ENCODE measurements around the gene HOXD12. TPM values are rescaled to one million over a fixed set of nuclear protein-coding genes. Genes with fewer than 3 reads are reported as not detected.

HOXD12 gene
- total RNA-seq, 2 experiments from 2014 or later: not detected

GRCh38 chr2:176109192-176109901 is 9.8 kb downstream of the HOXD12 start:
- peaks cover 87 to 93% of the 10 kb centered on the region in 2 experiments for H3K27me3 ChIP-seq (ENCODE audit: control insufficient read depth in 1 of 2, insufficient read depth in 2 of 2, low read length in 2 of 2)
- ChIA-PET POLR2A (interaction anchor here (2.4 kb wide), 1 partner anchor 11 kb away, joined by 8 read pairs; no protein-coding TSS in a partner anchor), CTCF (interaction anchor here (1.8 kb wide), 1 partner anchor 18 kb away, joined by 6 read pairs; no protein-coding TSS in a partner anchor)
- DNase-seq (peak in 1 of 14 experiments; percentile 29), ATAC-seq (ENCODE audit: poor library complexity) (no peak)
- H3K36me3 ChIP-seq (ENCODE audit: insufficient read depth, low read length): no peaks in the 10 kb centered on the region
- Mint-ChIP-seq H3K36me3 (ENCODE audit: low read depth) (peaks cover 7% of the 10 kb centered on the region), H3K9me3 (no peaks in the 10 kb centered on the region), H3K27ac (peak overlapping the region; percentile 18), H3K4me1 (ENCODE audit: low read depth) (peaks cover 32% of the 10 kb centered on the region), H3K4me3 (peak overlapping the region; percentile 8), H3K27me3 (peaks cover 90% of the 10 kb centered on the region)
- no peak overlapping the region for H3K27ac ChIP-seq (ENCODE audit: low read depth in 1 of 2, low read length in 2 of 2)
- H3K9me3 ChIP-seq (ENCODE audit: control insufficient read depth in 1 of 2, insufficient read depth in 1 of 2, low read length in 2 of 2): peaks cover 8 to 71% of the 10 kb centered on the region in 2 experiments
- intact Hi-C loops (cut with DNase I, micrococcal nuclease): no loop called here
- no peak overlapping the region for H3K4me3 ChIP-seq (ENCODE audit: low read length)
- peaks cover 30% of the 10 kb centered on the region for H3K4me1 ChIP-seq (ENCODE audit: insufficient read depth, low read length)
- no peak for TF ChIP-seq CTCF (IDR thresholded peaks at IDR 0.05)

- no peak overlapping the region for H3K27ac ChIP-seq (ENCODE audit: low read depth in 1 of 2, low read length in 2 of 2)
- ATAC-seq (ENCODE audit: poor library complexity): no peak
- no peak overlapping the region for H3K4me3 Mint-ChIP-seq
- H3K27me3 Mint-ChIP-seq: peaks cover 90% of the 10 kb centered on the region
- H3K4me3 ChIP-seq (ENCODE audit: low read length): no peak overlapping the region
- ChIA-PET CTCF (interaction anchor here (1.2 to 1.8 kb wide), 2 partner anchors 8 to 17 kb away, joined by 3 to 6 read pairs; no protein-coding TSS in a partner anchor), POLR2A (interaction anchor here (0.7 to 2.4 kb wide), 4 partner anchors 11 to 62 kb away, joined by 3 to 8 read pairs (median 4); no protein-coding TSS in a partner anchor)
- intact Hi-C loops (cut with DNase I, micrococcal nuclease): loop anchor here in 1 of 2 experiments (2.0 to 5.0 kb wide), 2 partner anchors 13 to 33 kb away; no protein-coding TSS in a partner anchor
- no peaks in the 10 kb centered on the region for H3K36me3 ChIP-seq (ENCODE audit: insufficient read depth, low read length)
- H3K9me3 Mint-ChIP-seq: no peaks in the 10 kb centered on the region
- H3K27me3 ChIP-seq (ENCODE audit: control insufficient read depth in 1 of 2, insufficient read depth in 2 of 2, low read length in 2 of 2): peaks cover 87 to 93% of the 10 kb centered on the region in 2 experiments
- TF ChIP-seq CTCF (IDR thresholded peaks at IDR 0.05): no peak
- H3K27ac Mint-ChIP-seq: no peak overlapping the region
- peaks cover 7% of the 10 kb centered on the region for H3K36me3 Mint-ChIP-seq (ENCODE audit: low read depth)
- no peak for DNase-seq
- peaks cover 28% of the 10 kb centered on the region for H3K4me1 Mint-ChIP-seq (ENCODE audit: low read depth)
- H3K4me1 ChIP-seq (ENCODE audit: insufficient read depth, low read length): peaks cover 24% of the 10 kb centered on the region
- peaks cover 11 to 71% of the 10 kb centered on the region in 2 experiments for H3K9me3 ChIP-seq (ENCODE audit: control insufficient read depth in 1 of 2, insufficient read depth in 1 of 2, low read length in 2 of 2)
These were observed 10.4 kb downstream of the HOXD12 start for GRCh38 chr2:176109946-176110345.

GRCh38 chr2:176110415-176111308 is 11.1 kb downstream of the HOXD12 start:
- DNase-seq: no peak
- TF ChIP-seq CTCF (IDR thresholded peaks at IDR 0.05): no peak
- no peak overlapping the region for H3K4me3 ChIP-seq (ENCODE audit: low read length)
- Mint-ChIP-seq H3K4me3 (no peak overlapping the region), H3K4me1 (ENCODE audit: low read depth) (peaks cover 24% of the 10 kb centered on the region), H3K36me3 (ENCODE audit: low read depth) (peaks cover 7% of the 10 kb centered on the region), H3K27me3 (peaks cover 89% of the 10 kb centered on the region), H3K9me3 (no peaks in the 10 kb centered on the region), H3K27ac (no peak overlapping the region)
- peaks cover 13 to 65% of the 10 kb centered on the region in 2 experiments for H3K9me3 ChIP-seq (ENCODE audit: control insufficient read depth in 1 of 2, insufficient read depth in 1 of 2, low read length in 2 of 2)
- CTCF ChIA-PET: interaction anchor here (0.9 to 1.8 kb wide), 3 partner anchors 9 to 16 kb away, joined by 3 to 6 read pairs (median 3); no protein-coding TSS in a partner anchor
- no peak for ATAC-seq (ENCODE audit: poor library complexity)
- POLR2A ChIA-PET: interaction anchor here (0.7 to 2.4 kb wide), 5 partner anchors 10 to 61 kb away, joined by 3 to 8 read pairs (median 3); no protein-coding TSS in a partner anchor
- no peak overlapping the region for H3K27ac ChIP-seq (ENCODE audit: low read depth in 1 of 2, low read length in 2 of 2)
- H3K27me3 ChIP-seq (ENCODE audit: control insufficient read depth in 1 of 2, insufficient read depth in 2 of 2, low read length in 2 of 2): peaks cover 87 to 93% of the 10 kb centered on the region in 2 experiments
- intact Hi-C loops (cut with DNase I, micrococcal nuclease): loop anchor here in 1 of 2 experiments (2.0 to 5.0 kb wide), 2 partner anchors 14 to 33 kb away; no protein-coding TSS in a partner anchor
- H3K36me3 ChIP-seq (ENCODE audit: insufficient read depth, low read length): no peaks in the 10 kb centered on the region
- peaks cover 22% of the 10 kb centered on the region for H3K4me1 ChIP-seq (ENCODE audit: insufficient read depth, low read length)

Measured in CD4-positive, alpha-beta T cell (primary cell).